ENCODE data around the gene ABCD1. TPM values are rescaled to one million over a fixed set of nuclear protein-coding genes. Genes with fewer than 3 reads are reported as not detected.

The ABCD1 gene
- total RNA-seq, 4 donors from 2014 or later: 2.9 to 24.9 (median 13.1) TPM

- intact Hi-C loops (cut with DNase I; ENCODE audit: low total_unique reads): no loop called here
- TF ChIP-seq CTCF (IDR thresholded peaks at IDR 0.05): no peak
- TF ChIP-seq POLR2A (IDR thresholded peaks at IDR 0.05): no peak
- no peaks in the 10 kb centered on the region for H3K9me3 ChIP-seq
Measured at GRCh38 chrX:153709726-153710674, 14.7 kb upstream of the ABCD1 start.

GRCh38 chrX:153714256-153714655, 10.4 kb upstream of the ABCD1 start:
- no peak for DNase-seq
- Histone ChIP-seq H3K9me3 (no peaks in the 10 kb centered on the region), H3K36me3 (no peaks in the 10 kb centered on the region), H3K27ac (no peak overlapping the region), H3K4me1 (no peaks in the 10 kb centered on the region), H3K4me3 (no peak overlapping the region), H3K27me3 (no peaks in the 10 kb centered on the region)
- TF ChIP-seq CTCF (IDR thresholded peaks at IDR 0.05) (no peak), POLR2A (IDR thresholded peaks at IDR 0.05) (no peak)
- intact Hi-C loops (cut with DNase I; ENCODE audit: low total_unique reads): no loop called here

More at GRCh38 chrX:153709726-153710674, 14.7 kb upstream of the ABCD1 start:
- no peak overlapping the region for H3K4me3 ChIP-seq
- no peaks in the 10 kb centered on the region for H3K4me1 ChIP-seq
- no peaks in the 10 kb centered on the region for H3K27me3 ChIP-seq
- DNase-seq: no peak
- H3K27ac ChIP-seq: no peak overlapping the region
- H3K36me3 ChIP-seq: no peaks in the 10 kb centered on the region

GRCh38 chrX:153717445-153717844, 7.2 kb upstream of the ABCD1 start:
- Histone ChIP-seq H3K27ac (no peak overlapping the region), H3K4me3 (no peak overlapping the region), H3K27me3 (no peaks in the 10 kb centered on the region), H3K4me1 (no peaks in the 10 kb centered on the region), H3K36me3 (no peaks in the 10 kb centered on the region), H3K9me3 (no peaks in the 10 kb centered on the region)
- DNase-seq: no peak
- intact Hi-C loops (cut with DNase I; ENCODE audit: low total_unique reads): no loop called here
- TF ChIP-seq POLR2A (IDR thresholded peaks at IDR 0.05) (no peak), CTCF (IDR thresholded peaks at IDR 0.05) (no peak)

- intact Hi-C loops (cut with DNase I; ENCODE audit: low total_unique reads): no loop called here
- Histone ChIP-seq H3K27ac (no peak overlapping the region), H3K36me3 (no peaks in the 10 kb centered on the region)
Measured at GRCh38 chrX:153719238-153719637, 5.4 kb upstream of the ABCD1 start.

More at GRCh38 chrX:153719238-153719637, 5.4 kb upstream of the ABCD1 start:
- Histone ChIP-seq H3K27me3 (no peaks in the 10 kb centered on the region), H3K4me1 (no peaks in the 10 kb centered on the region), H3K9me3 (no peaks in the 10 kb centered on the region), H3K4me3 (no peak overlapping the region)
- no peak for DNase-seq
- TF ChIP-seq CTCF (IDR thresholded peaks at IDR 0.05) (no peak), POLR2A (IDR thresholded peaks at IDR 0.05) (no peak)

Measured in uterus (tissue), 4 donors.